ENCODE results near the gene C12orf60.

Gene C12orf60

DNA sequence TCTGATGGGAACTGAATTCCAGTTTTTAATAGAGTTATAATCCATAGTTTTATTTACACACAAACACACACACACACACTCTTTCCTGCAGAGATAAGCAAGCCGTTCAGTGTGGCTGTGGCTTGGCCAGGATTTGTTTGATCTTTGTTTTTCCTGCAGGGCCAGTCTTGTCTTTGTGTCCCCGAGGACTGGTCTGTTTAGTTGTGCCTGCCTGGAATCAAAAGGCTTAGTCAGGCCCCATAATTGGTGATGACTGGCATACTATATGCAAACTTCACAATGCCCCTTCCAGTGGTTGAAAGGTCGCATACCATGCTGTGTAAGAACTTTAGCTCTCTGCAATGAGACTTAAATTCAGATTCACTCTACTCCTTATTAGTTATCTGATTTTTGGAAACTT, 26.2 kb upstream of the C12orf60 start:
- DNase-seq (ENCODE audit: low read depth): no peak

DNA sequence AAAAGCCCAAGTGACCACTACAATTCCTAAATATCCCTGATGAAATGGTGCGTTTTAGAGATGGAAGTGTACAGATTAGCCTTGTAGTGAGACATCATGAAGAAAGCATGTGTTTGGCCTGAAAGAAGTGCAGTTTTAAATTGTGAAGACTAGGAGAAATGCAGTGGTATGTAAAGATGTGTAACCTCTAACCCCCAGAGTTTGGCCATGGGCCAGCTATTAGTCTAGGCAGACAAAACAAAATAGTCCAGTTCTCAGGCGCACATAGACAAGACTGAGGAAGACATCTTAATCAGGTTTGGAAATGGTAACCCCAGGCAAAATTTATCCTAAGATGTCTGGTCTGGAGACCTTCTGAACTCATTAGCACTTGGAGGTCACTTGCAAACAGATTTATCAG, 23.6 kb upstream of the C12orf60 start:
- DNase-seq (ENCODE audit: low read depth): no peak

DNA sequence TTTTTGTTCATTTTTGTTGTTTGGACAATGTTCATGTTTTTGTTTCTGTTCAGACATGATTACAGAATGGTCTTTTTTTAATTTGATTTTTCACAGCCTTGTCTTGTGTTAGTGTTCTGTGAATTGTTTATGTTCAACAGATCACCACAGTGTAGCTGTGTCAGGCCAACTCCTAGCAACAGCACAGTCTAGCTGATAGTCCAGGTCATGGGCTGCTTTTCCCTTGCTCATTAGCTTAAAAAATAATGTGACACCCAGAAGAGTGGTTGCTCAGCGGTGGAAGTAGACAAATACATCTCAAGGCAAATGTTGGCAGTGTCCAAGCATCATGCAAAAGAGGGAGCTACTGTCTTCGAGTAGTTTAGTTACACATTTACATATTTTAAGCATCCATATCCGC, 22.6 kb upstream of the C12orf60 start:
- DNase-seq (ENCODE audit: low read depth): no peak

DNA sequence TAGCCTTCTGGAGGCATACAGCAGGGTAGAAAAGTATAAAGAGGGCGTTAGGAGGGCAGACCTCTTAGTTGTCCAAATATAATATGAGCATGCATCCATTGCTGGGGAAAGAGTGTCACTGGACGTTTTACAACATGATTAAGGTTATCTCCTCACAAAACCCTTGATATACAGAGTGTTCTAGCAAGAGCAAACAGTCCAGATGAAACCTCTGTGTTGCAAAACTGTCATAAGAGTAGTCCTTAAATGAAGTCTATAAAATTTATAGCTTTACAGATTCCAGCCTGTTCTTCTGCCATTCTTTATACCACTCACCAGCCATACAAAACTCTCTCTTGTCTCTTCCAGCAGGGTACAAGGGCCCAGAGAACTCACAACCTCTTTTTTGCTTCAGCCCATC, 21.9 kb upstream of the C12orf60 start:
- DNase-seq (ENCODE audit: low read depth): no peak

DNA sequence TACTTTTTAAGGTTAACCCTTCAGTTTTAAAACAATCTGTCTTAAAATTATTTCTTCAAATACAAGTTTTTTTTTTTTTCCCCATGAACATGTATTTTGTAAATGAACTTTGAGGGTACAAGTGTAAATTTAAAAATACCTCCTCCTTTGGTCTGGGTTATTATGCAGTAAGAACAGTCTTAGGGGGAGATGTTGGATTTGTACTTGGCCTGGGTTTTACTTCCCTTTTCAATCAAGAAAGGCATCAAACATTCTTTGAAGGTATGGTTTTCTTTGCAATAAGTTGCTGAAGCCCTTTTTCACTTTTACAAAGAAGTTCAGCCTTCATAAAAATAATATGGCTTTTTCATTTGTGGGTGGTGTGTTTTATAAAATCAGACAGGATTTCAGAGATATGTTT, 20.7 kb upstream of the C12orf60 start:
- no peak for DNase-seq (ENCODE audit: low read depth)

DNA sequence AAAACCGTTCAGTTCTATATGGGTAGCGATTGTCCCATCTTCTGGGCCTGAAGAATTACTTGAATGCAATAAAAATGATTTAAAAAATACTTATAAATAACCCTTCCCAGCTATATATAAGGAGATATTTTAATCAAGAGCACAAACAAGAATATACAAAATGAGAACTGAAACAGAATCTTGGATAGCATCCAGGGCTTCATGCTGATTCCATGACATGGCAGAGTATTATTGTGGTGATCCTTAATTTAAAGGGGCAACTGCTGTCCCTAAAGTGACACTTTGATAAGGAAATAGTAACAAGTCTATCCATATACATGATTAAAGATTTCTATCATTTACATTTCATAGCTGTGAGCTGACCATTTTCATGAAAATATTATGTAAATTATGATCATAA, 19.0 kb upstream of the C12orf60 start:
- DNase-seq (ENCODE audit: low read depth): no peak

DNA sequence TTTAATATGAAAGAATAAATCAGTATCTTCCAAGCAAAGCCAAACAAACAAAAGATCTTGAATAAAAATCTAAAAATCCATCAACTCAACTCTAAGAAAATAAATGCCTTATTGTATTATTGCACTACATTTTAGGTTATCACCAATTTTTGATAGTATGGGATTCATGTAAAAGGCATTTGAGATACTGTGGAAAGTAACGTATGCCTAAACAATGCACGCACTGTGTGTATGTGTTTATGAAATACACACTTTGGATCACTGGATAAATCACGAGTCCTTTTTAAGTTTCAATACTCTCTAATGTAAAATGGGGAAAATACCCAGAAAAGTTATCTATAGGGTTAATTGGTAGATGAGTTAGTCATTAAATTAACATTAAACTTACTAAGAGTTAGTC, 17.9 kb upstream of the C12orf60 start:
- no peak for DNase-seq (ENCODE audit: low read depth)

DNA sequence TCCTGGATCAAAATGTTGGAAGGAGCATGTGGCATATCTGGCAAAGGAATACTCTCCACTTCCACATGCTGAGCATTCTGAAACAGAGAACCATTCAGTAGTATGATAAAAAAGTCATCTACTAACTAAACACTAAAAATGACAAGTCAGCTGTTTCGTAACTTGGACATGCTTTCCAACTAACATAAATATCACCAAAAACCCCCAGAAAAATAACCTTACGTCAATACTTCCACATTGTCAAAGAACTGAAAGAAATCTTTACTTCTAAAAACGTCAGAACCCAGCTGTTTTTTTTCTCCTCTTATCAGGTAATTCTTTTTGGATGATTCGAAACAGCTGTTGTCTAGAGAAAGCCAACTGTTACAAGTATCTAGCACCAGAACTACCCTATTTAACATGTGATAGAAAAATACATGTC, 8.4 kb upstream of the C12orf60 start:
- no peak for DNase-seq (ENCODE audit: low read depth)

DNA sequence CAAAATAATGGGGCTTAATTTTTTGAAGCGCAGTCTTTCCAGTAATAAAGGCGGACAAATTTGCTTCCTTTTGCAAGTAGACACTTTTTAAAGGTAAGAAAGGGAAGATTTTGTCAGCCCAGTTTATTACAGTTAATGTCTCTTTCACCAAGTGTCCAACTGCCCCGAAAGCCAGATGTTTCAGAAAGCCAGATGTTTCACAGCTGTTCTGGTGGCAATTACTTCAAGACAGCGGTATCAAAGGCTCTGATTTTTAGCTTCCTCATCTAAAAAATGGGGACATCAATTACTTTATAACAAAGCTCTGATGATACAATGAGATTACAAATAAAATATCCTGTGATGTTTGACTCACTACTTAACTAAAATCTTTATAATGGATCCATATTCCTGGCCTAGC, 1.2 kb upstream of the C12orf60 start:
- DNase-seq (ENCODE audit: low read depth): no peak

DNA sequence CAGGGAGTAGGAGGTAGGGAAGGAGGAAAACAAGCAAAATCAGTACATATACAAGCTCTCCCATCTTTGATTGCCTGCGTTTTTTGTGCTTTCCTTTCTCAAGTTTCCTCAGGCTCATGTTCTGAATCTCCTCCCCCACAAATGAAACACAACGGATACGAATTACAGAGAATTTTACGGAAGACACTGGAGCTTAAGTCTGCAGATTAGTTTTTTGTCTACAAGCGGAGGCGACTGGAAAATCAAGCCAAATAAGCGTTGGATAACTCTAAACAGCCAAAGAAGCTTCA, 804 bp upstream of the C12orf60 start:
- DNase-seq (ENCODE audit: low read depth): no peak

DNA sequence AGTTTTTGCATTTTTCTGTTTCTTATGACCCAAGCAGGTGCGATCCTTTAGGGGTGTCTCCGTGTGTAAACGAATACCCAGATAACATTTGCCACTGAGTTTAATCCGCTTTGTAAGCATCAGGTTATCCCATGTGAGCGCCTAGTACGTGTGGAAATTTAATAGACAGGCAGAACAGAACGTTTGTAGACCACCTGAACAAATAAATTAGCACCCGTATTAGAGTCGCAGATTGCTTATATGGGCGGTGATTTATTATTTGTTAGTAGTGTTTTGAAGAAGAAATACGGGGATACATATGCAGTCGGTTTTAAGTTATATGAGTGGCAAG, 325 bp downstream of the C12orf60 start:
- DNase-seq (ENCODE audit: low read depth): no peak

DNA sequence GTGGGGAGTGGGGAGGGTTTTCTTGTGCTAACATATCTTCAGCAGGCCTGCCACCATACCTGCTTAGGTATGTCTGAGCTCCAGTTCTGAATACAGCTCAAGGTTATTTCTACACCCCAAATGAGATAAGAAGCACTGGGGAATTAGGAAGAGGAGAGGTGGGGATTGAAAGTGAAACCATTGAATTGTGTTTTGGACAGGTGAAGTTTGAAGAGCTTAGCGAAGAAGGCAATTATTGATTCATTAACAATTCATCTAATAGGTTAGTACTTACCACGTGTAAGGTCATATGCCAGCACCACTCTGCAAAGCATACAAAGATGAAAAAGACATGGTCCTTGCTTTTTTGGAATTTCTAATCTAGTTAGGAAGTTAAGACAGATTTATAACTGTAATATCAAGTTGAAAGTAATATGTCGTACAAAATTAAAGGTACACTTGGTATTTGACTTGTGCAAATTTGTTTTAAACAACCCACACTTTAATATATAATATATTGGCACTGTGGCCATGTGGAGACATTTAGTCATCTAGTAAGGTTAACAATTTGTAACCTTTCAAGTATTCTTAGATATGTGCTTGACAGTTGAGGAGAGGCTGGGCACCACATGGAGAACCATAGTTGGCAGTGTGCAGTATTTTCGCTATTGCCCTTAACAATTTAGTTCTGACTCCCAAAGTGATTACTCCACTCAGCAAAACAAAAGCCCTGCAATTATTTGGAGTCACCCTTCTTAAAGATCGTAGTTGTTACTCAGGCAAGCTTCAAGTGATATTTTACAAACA, 6.9 kb downstream of the C12orf60 start:
- no peak for DNase-seq (ENCODE audit: low read depth)

DNA sequence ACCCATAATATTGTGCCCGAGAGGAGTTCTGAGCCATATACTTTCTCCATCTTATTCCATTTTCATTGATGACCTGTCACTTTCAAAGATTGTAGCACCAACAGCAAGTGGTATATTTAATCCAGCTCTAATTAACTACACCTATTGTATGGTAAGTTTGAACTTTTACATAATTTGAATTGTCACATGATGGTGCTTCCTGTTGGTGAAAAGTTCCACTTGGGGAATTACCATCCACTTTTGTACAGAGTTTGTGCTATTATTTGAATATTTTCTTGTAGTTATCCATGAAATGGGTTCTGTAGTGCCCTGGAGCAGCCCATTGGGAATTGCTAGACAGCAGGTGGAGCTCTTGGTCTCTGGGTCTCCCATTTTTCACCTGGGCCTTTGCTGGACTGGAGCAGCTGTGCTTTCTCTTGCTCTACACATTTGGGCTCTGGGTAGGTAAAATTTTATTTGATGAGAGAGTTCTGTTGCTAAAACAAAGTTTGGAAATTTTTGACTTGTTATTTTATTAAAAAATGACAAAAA, 7.5 kb downstream of the C12orf60 start:
- no peak for DNase-seq (ENCODE audit: low read depth)

DNA sequence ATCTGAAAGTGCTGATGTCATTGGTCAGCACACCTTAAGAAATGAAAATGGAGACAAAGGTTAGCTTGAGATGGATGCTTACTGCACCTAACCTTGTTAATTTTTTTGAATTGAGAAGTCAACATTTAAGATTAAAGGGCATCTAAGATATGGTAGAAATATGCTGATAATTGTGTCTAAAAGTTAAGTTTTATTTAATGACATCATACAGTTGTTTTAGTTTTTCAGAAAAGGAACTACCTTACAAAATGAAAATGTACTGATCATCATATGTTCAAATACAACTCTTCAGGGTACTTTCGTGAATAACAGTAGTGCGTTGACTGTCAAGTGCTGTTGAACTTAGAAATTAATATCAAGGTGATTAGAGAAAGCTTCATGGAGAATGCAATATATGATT, 8.0 kb downstream of the C12orf60 start:
- no peak for DNase-seq (ENCODE audit: low read depth)

DNA sequence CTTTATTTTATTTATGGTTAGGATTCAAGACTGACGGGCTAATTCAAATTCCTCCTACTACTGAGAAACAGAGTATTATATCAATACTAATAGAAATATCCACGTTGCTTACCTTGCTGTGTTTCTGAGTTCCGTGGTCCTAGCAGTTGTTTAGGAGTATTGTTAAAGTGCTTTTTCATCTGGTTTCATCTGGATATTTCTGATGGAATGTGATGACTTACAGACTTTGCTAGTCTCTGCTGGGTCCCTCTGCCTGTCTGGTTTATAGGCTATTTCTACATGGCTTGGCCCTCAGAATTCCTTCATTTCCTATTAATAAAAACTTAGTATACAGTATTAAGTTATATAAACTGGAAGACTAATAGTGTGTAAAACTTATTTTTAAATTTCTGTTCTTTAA, 10.5 kb downstream of the C12orf60 start, which contains the start of gene SMCO3:
SMCO3 (minus strand) TSS at position 169 of the 400 bp plus-strand sequence. CDS start 7,502 bp downstream, outside the sequence.
- no peak for DNase-seq (ENCODE audit: low read depth)

DNA sequence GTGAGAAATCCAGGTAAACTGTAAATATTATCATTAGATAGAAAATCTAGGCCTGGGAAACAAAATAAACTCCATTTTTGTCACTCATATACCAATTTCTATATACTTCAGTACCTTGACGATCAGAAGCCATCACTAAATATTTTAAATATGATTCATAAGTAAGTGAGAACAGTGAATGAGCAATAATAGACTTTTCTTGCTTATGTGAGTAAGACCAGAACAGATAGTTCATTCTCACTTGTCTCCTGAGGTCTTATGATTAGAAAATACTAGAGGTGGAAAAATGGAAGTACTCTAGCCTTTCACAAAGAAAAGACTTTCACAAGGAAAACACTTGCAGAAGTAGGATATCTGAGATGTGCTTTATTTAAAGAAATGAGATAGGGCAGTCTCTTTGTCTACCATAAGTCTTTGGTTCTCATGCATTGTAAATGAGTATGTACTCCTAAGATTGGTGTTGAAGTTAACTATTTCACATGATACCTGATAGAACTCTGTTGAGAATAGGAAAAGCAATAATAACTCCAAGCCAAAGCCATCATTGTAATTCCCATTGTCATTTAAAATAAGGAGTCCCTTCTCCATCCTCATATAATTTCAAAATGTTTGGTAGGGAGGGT, 20.7 kb downstream of the C12orf60 start:
- no peak for DNase-seq (ENCODE audit: low read depth)

DNA sequence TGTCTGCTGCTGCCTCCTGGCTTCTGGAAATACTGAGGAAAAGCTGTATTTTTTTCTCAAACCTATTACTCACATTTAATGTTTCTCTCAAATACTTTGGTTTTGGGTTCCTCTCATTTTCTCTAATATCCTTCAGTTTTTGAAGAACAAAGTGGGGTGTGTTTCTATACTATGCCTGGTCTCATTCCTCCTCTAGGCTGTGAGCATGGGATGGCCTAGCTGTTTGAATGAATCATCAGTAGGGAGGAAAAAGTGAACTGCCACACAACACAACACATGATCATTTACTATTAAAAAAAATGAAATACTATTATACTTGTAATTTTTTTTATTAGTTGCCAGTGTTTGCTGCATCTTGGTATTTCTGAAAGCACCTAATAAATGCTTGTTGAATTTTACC, 21.8 kb downstream of the C12orf60 start:
- no peak for DNase-seq (ENCODE audit: low read depth)

DNA sequence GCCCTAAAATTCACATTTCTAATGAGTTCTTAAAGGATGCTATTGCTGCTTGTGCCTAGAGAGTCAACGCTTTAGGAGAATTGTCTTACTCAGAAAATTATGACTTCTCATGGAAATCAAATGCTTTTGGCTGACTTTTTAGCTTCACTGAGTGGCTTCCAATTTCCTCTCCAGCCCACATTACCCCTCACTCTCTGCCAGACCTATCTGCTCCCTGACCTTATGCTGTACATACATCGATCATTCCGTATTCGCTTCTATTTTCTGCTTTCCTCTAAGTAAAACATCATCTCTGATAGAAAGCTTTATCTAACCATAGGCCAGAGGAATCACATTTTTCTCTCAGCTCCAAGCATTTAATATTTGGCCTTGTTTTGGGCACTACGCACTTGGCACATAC, 23.0 kb downstream of the C12orf60 start:
- DNase-seq (ENCODE audit: low read depth): no peak

DNA sequence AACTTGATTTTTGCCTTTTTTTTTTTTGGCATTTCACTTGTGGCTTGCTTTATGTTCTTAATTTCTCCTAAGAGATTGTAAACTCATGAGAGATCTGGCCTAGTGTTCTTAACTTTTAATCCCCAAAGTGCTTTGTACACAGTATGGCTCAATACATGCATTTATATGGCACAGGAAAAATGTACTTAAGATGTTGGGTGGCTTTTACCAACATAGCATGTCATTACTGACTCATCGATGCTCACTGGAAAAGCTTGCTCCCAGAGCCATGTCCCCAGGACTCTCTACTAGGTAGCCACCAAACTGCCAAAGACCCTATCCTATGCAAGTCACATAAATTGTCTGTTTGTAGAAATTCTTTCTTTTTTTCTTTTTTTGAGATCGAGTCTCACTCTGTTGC, 23.6 kb downstream of the C12orf60 start:
- DNase-seq (ENCODE audit: low read depth): no peak

DNA sequence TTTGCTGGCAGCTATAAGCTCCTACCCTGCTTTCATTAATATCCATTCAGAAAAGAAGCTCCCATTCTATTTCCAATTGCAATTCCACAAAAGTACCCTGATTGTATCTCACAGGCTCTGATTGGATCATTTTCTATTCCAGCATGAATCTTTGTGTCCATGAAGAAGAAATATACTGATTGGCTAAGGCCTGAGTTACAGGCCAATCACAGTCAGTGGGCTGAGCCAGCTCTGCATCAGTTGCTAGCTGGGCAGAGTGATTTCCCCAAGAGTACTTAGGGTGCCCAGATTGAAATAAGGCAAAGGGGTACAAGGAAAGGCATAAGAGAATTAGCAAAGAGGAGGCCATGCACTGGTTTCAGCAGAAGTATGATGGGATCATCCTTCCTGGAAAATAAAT, 25.4 kb downstream of the C12orf60 start:
- no peak for DNase-seq (ENCODE audit: low read depth)

DNA sequence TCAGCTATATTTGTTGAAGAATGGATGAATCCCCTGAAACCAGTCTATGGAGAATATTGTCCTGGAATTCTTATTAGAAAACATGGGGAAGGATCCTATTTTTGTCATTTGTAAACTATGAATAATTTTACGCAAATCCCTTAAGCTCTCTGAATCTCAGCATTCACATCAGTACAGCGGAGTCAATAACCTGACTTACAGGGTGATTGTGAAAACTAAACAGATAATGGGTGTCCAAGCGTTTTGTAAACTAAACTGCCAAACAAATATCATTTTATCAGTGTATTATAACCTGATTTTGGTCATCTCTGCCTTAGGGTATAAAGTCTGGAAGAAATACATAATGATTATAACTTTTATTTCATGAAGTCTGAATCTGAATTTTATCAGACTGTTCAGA, 29.9 kb downstream of the C12orf60 start:
- no peak for DNase-seq (ENCODE audit: low read depth)

DNA sequence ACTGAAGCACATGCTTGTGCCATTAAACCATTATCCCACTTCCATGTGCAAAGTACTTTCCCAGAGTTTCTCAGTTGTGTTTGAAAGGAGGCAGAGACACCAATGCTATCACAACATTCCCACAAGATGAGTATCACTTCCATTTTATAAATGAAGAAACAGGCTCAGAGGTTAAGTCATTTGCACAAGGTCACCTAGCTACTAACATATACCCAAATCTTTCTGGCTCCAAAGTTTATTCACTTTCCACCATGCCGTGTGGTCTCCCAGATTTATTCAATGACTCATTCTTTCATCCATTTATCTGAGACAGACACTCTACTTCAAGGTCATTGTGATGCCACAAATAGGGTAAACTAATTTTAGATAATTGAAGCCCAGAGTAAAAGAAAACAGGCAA, 30.5 kb downstream of the C12orf60 start:
- DNase-seq (ENCODE audit: low read depth): no peak

DNA sequence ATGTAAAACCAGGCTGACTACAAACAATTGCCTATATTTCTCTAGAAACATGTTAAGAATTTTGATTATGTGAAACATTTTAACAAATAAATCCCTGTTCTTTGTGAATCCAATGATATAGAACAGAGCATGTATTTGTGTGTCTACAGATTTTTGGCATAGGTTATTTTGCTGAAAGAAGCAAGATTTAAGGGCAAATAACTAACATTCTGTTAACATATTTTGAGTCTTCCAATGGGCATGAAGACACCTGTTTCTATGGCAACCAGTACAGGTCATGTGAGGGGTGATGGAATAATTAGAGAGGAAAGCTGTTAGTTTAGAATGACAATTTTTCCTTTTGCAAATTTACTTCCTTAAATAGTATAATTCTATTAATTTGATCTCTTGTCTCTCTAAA, 31.0 kb downstream of the C12orf60 start:
- DNase-seq (ENCODE audit: low read depth): no peak

Measured in non-pigmented ciliary epithelial cell (primary cell).